WI38 (cell line): ENCODE data around the gene RNF214.

Experiments
- H3K4me3 ChIP-seq: 2 replicates; pipeline ENCODE4 v1.5.1; 2011; ENCODE audit warnings: low read depth, mild to moderate bottlenecking, control low read depth, low read length
- TF ChIP-seq, protein P1 (sequence below): IDR thresholded peaks from 2 replicates; pipeline ENCODE4 v1.5.1; 2012; ENCODE audit warnings: low read depth, mild to moderate bottlenecking, control low read depth, low read length

RNF214 gene

DNA sequence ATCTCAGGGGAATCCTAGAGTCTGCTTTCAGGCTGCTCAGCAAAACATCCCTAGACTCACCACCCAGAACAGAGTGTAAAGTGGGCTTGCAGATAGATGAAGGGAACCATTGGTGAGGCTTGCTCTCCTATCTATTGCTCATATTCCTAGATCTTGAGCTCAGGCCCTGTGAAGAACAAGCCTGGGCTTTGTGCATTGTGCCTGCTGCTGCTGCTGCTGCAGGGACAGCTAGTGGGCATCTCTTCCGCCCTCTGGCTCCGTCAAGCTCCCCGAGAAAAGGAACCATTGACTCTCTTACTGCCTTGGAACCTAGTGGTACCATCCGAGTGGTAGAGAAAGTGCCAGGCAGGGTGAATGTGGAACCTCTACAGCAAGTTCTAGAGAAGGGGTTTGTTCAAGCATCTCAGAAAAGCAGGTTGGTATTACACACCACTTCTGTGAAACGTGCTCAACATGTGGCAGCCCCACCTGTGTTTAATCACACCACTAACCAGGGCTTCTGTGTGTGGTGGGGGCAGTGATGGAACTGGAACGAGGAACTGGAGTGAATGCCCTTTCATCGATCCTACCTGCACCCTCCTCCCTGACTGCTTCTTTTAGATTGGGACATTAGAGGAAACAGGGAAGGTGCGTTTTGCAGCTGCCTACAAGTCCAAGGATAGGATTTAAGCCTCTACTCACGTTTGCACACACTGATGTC lies 63.1 kb downstream of the RNF214 start:
- H3K4me3 ChIP-seq = no peak overlapping the region
- TF ChIP-seq, protein P1, sequence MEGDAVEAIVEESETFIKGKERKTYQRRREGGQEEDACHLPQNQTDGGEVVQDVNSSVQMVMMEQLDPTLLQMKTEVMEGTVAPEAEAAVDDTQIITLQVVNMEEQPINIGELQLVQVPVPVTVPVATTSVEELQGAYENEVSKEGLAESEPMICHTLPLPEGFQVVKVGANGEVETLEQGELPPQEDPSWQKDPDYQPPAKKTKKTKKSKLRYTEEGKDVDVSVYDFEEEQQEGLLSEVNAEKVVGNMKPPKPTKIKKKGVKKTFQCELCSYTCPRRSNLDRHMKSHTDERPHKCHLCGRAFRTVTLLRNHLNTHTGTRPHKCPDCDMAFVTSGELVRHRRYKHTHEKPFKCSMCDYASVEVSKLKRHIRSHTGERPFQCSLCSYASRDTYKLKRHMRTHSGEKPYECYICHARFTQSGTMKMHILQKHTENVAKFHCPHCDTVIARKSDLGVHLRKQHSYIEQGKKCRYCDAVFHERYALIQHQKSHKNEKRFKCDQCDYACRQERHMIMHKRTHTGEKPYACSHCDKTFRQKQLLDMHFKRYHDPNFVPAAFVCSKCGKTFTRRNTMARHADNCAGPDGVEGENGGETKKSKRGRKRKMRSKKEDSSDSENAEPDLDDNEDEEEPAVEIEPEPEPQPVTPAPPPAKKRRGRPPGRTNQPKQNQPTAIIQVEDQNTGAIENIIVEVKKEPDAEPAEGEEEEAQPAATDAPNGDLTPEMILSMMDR = no peak

DNA sequence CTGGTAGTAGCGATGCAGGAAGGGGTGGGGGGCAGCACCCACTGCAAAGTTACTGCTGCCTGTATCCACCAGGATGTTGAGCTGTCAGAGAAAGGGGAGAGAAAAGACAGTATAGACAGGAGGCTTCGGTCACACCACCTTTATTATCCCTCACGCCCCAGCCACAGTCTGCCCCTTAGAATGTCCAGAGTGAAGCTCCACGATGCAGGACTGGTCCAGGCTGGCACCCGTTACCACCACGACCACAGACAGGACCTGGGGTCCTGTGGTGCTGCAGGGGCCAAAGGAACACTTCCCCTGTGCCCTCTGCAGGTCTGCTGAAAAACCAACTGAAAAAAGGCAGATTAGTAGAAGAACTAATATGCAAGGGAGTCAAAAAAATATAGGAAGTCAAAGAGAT lies 64.4 kb downstream of the RNF214 start:
- H3K4me3 ChIP-seq = no peak overlapping the region
- TF ChIP-seq, protein P1 = no peak

DNA sequence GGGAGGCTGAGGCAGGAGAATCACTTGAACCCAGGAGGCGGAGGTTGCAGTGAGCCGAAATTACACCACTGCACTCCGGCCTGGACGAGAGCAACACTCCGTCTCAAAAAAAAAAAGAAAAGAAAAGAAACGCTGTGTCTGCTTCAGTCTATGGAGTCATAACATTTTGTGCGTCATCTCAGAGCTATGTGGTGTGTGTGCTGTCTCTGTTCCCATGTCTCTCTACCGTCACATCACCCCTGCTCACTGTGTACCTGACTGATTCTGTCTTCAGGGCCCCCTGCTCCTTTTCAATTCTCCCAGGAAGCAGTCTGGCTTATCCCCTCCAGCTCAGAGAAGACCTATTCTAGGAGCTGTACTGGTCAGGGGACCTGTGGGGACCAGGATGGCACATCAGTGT lies 65.7 kb downstream of the RNF214 start:
- H3K4me3 ChIP-seq = no peak overlapping the region
- TF ChIP-seq, protein P1 = no peak

- H3K4me3 ChIP-seq = no peak overlapping the region
- TF ChIP-seq, protein P1 = no peak
These were observed 67.1 kb downstream of the RNF214 start for GRCh38 chr11:117299351-117300282.

GRCh38 chr11:117300283-117300663 lies 67.8 kb downstream of the RNF214 start:
- TF ChIP-seq, protein P1 = no peak
- H3K4me3 ChIP-seq = no peak overlapping the region

DNA sequence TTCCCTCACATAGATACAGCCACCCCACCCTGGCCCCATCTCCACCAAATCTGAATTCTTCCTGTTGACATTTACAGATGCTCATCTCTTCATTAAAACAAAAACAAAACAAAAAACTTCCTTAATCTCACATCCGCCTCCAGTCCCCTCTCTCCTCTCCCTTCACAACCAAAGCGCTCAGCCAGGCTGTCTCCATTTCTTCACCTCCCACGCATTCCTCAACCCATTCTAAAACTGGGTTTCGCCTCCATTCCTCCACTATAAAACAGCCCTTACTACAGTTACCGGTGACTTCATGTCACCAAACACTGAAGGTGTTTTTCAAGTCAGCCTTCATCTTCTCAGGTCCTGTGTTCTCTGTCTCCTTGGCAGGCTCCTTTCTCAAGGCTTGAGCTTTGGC lies 68.3 kb downstream of the RNF214 start:
- TF ChIP-seq, protein P1 = no peak

DNA sequence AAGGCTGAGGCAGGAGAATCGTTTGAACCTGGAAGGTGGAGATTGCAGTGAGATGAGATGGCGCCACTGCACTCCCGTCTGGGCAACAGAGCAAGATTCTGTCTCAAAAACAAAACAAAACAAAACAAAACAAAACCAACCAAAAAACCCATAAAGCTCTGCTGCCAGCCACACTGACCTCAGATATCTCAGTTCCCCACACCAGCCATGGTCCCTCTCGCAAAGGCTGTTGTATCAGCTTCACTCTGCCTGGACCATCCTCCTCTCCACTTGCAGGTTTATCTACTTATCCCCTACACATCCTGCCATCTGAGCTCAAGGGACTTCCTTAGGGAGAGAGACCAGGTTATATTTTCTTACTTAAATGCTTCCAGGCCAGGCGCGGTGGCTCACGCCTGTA lies 69.8 kb downstream of the RNF214 start:
- TF ChIP-seq, protein P1 = no peak
- no peak overlapping the region for H3K4me3 ChIP-seq

More for the DNA sequence above, 68.3 kb downstream of the RNF214 start:
- H3K4me3 ChIP-seq = no peak overlapping the region
